GM18861 (cell line): Measurements from ENCODE around the gene FBN1.

Experiments
- ATAC-seq: cut with Tn5 transposase; IDR thresholded peaks from one replicate; pipeline ENCODE4 v1.9.1; 2021; ENCODE audit not compliant: unreplicated experiment

FBN1 gene

DNA sequence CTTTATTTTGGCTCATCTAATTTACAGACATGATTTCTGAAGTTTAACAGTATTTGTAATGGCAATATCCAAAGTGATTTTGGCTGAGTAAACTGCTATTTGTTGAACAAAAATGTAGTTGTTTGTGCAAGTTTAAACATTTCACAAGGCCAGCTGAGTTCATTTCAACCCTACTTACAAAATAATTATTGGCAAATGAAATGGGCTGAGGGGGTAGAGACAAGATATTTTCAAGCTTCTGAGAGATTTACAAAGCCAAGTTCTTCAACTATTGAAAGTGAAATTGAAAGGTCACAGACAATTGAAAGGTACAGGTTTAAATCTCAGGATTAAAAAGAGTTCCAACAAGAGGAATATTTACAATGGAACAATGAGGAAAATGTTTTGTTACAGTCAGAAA, 237.2 kb downstream of the FBN1 start:
- ATAC-seq, result no peak

DNA sequence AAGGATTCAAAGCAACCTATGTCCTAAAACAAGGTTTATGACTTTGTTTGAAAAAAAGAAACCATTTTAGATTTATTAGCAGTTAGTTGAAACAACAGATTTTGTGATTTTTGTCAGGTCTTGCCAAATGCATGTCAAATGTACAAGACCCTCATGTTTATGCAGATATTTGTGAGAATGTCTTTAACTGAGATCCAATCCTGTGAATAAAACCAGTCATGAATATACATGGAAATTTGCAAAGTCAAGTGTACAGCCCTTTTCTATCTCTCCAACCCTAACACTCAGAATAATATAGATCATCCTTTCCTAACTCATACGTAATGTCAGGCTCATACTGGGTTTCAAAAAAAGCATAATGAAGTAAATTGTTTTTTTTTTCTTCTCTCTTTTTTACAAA, 237.9 kb downstream of the FBN1 start:
- no peak for ATAC-seq

DNA sequence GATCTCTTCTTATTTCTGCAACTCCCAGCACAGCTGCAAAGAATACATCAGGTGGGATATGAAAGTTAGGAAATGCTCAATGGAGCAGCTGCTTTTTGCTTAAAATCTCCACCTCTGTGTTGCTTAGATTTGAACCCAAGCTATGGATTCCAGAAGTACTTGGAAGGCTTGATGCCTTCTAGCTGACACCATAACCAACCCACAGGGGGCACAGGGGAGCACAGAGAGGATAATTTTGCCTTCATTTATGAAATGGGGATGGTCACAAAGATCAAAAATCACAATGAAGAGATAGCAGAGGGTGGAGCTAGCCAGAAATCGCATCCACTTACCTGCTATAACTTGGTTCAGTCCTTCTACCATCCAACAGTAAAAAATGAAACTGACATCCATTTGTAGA, 238.6 kb downstream of the FBN1 start:
- ATAC-seq, result no peak

DNA sequence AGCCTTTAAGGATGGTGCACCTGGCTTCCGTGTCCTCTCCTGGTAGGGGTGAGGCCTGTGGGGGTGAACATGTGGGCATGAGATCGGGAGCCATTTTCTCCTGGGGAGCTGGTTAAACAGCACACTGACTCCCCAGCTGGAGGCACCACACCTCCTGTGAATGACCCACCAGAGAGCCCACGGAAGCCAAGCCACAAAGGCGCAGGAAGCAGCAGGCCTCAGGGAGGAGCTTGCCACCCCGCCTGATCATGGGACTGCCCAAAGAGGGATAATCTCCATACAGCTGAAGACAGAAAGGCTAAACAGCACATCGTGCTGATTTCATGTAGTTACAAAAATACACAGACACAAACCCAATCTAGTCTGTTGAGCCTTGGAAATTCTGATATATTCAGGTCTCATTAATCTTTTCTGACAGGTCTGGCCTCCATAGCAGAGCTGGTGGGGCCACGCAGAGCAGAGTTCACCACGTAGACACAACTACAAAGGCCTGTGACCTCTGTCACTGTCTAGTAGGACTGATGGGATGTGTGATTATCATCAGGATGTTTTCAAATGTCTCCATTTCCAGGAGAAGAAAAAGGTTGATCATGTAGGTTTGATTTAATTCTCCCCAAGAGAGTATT, 239.1 kb downstream of the FBN1 start:
- no peak for ATAC-seq

DNA sequence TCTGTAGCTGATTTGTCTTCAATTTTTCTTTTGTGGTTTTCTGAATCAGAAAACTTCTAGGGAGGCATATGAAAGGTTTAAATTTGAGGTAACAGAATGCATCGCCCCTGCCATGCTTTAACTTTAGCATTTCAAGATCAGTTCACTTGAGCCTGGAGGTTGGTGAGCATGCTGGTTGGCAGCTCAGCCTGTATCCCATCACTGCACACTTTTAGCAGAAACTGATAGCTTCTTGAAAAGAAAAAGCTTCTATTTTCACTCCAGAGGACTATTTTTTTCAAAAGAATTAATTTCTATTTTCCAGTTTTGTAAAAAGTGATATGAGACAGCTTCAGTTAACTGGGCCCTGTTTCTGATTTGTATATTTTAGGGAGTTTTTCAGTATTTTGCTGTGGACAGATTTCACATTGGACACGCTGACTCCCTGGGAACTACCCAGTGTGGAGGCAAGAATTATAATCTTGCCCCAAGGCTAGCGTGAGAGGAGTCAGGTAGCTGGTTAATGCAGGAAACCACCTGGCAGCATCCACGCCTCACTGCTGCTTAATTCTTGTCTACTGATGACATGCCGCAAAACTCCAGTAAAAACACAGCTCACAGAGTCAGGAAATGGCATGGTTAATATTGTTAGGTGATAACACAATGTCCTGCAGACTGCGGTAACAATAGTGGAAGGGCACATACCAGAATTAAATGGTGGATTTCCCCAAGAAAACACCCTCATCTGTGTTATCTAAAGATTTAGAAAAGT, 242.9 kb downstream of the FBN1 start:
- no peak for ATAC-seq

DNA sequence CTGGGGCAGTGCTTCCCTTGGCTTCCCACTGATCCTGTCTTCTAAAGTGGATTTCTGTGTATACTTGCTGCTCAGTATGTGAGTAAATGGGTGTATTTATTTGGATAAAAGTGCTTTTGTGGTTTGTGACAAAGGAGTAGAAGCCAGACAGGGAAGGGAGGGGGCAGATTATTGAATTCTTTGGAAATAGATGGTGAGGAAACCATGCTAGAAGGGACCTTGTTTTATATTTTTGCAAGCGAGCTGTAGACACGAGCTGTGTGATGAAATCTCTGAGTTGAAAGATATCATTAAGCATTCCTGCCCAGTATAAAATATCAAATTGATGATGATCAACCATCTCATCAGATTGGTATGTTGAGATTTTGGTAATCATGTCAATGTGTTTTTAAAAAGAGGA, 245.4 kb downstream of the FBN1 start:
- no peak for ATAC-seq

DNA sequence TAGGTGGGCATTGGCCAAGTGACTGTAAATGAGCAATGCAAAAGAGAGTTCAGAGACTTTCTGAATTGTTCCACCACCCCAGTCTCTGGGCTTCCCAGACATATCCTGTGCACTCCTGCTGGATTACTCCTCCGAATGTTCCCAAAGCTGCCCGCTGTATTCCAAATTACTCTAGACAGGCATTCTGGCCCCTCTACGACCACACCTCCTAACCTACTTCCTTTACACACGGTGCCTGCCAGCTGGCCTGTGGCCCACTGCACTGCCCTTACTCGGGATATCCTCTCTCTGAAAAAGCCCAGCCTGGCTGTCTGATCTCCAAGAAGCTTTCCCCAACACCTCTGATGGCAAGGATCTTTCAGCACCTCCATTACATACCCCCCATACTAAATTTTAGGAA, 247.7 kb downstream of the FBN1 start:
- ATAC-seq, result no peak

DNA sequence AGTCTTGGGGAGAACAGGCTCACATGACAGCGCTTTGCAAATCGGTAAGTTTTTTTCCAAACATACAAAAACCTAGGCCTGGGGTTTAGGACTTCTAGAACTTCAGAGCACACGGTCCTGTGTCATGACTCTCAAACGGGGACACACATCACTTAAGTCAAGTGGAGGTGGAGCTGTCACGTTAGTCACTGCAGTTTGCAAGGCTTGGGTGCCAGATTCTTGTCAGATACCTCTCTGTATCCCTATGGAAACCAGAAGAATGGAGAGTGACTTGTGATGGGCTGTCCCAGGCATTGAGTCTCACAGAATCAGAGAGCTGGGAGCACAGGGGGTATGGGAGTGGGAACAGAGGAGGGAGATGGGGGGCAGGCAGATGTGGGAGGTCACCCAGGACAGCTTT, 249.5 kb downstream of the FBN1 start:
- ATAC-seq, result no peak

DNA sequence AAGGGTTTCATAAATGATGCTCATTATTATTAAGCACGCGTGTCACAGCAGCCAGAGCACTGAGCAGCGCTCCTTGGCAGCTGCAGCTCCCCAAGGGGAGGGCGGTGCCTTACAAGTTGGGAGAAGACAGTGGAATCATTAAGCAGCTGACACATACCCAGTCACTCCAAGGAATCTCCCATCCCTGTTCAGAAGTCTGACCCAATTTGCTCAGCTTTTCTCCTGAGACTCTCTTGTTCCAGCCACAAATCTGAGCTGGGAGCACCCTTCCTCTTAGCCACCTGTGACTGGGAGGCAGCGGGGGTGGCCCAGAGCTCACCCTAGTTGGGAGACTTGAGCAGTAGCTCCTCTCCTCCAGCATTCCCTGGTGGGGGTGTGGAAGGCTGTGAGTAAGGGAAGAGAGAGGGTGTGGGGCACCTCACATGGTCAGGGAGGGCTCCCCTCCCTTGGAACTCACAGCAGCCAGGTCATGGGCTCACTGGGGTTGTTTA, 249.9 kb downstream of the FBN1 start:
- no peak for ATAC-seq

DNA sequence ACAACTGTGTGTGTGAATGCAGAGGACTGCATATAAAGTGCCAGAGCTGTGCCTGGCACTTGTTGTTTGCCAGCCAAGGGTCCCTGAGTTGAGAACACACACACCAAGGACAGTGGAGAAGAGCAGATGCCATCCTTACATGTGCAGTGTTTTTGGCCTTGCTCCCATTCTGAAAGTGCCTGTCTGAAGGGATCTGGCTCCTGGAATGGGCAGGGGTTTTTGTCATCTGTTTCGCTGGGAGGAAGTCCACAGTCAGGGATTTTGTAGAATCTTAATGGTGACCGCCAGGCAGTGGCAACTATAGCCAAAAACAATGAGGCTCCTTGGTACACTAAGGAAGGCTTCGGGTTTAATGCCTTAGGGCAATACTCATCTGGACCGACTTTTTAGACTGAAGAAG, 250.5 kb downstream of the FBN1 start:
- ATAC-seq, result no peak

DNA sequence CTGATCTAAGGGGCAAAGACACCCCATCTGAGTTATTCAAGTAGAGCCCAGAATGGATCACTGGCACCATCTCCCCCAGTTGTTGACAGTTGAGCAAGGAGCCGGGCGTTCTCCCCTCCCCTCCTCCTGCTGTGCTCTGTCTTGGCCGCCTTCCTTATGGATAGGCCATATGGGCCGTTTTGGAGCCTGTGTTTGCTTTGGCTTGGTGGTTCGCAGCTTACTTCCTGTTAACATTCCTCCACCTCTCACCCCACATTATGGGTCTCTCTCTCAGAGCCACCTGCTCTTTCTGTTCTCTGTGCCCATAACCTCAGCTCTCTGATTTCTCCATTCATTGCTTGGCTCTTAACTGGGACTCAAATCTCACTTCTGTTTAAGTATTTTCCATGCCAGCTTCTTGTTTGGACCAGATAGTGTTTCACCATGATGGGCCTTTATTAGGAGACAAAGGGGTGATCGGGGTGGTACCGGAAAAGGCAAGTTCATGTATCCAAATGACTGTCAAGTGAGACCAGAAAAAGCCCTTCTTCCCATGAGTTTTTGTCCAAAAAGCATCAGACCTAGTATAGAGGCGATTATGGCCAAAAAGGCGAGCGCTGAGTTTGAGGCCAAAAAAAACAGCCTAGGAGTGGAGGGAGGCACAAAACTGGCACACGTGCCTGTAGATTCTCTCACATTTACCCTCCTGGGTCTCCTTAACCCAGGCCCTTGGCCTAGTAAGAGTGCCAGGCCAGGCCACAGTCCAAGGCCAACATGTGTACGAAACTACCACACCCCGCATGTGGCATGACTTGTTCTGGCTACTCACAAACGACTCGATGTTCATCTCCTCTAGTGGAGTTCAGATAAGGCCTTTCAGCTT, 251.6 kb downstream of the FBN1 start:
- no peak for ATAC-seq

DNA sequence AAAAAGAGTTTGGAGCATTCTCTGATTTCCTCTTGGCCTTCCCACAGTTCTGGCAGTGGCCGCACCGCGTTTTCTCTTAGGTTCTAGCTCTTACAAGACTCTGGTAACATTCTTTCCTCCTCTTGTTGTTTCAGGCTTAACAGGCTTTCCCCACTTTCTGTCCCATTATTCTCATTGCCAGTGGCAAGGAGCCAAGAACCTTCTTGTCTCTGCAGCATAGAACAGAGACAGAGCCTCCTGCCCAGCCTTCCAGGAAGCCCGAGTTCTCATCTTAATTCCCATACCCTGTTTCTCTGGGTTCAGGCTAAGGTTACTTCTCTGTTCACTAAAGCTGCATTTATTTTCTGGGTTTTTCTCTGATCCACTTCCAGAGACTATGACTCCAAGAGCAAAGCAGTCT, 253.2 kb downstream of the FBN1 start:
- no peak for ATAC-seq

DNA sequence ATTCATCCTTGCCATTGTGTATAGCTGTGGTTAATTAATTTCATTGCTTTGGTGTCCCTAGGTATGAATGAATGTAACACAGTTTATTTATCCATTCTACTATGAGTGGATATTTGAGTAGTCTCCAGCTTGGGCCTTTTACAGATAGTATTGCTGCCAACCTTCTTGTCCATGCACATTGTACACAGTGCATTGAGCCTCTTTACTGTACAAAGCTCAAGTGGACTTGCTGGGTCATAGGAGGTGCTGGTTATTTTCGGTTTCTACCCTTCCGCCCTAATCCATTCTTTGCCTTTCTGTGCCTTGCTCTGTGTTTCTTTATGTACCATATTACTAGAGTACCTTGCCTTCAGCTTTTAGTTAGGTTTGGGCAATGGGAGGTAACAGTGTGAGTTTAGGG, 253.6 kb downstream of the FBN1 start:
- ATAC-seq, result no peak

DNA sequence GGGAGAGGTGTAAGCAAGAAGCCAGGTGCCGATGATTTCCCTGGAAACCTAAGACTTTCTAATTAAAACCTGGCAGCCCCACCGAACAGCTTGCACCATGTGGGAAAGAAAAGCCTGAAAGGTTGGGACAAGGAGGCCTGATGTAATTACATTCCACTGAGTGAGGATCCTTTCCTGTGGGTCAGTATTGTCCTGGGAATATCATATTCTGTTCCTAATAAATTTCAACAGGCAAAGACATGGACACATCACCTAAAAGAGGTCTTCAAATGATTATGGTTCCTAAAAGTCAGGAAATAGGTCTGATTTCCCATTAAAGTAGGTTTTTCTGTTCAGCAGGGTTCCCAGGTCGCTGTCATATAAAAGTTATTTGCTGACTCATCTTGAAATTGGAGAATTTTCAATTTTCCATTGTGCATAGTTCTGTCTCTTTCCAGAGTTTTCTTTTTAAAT, 255.8 kb downstream of the FBN1 start:
- ATAC-seq, result no peak

DNA sequence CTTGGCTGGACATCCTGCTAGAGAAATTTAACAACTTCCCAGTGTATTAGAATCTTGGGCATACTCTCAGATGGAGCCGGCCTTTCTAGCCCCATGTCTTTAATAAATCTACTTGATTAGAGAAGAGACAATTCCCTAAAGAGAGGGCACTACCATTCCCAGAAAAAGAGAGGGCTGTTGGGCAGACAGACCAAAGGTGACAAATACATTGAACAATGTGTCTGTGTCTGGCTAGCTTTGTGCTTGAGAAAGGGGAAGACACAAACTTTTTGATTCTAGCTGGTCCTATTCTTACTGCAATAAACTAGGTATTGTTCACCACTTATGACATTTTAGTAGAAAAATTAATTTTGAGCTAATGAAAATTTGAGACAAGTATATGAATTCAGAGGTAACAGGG, 256.6 kb downstream of the FBN1 start:
- no peak for ATAC-seq

DNA sequence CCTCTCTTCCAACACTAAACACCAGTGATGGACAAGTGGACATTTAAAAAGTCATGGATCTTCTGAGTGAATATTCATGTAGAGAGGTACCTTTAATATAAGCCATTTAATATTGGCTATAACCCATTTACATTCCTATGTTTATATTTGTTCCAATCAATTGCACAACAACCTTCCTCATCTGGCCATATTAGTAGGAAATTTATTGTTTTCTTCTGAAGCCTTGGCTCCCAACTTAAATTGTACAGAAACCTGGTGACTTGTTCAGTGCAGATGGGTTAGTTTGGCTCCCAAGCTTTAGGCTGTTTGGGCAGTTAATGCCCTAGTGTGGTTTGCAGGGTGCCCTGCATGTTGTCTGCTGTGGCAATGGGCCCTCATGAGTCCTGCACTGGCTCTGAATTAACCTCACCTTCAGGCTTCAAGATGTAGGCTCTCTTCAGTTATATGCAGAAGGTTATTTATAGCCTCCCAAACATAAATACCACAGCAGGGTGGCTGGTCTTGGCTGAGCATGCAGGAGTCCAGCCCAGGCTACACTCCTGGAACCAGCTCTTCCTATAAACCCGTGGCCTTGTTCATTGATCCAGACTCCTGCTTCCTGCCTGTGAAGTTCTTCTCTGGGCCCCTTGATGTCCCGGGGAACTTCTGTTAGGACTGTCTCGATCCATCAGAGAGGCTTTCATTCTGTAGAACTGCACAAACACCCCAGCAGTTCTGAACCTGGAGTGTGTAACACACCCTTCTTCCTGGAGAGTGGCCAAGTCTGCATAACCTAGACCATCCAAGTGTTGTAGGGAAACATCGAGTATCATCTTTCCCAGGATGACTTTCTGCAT, 257.3 kb downstream of the FBN1 start:
- ATAC-seq, result no peak

DNA sequence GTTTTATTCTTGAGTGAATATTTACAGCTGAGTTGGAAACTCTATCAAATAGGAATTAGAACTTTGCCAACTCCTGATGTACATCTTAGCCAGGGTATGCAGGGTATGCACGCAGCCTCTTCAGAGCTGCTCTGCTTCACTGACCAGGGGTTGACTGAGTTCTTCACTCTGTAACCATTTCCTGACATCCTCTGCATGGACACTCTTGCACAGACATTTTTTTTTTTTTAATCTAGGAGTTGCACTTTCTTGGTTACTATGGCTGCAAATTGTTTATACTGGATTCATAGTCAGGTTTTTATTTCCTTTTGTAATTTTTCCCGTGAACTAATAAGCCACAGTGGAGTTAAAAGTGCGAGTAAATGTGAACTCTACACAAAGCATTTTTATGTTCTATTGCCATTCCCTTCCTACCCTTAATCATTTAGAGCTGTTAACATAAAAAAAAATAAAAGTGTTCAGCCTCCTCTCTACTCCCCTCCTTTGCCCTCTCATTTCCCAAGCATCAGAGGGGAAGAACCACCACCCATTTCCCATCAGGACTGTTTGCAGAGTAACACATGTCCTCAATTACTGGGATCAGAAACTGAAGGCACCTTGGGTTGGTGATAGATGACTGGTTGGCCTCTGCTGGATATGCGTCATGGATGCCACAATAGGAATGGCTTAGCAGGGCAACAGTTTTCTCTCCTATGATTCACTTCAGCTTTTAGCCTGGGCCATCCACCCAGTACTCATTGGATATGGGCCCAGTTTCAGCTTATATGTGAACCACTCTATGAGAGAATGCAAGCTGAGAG, 260.3 kb downstream of the FBN1 start:
- no peak for ATAC-seq

DNA sequence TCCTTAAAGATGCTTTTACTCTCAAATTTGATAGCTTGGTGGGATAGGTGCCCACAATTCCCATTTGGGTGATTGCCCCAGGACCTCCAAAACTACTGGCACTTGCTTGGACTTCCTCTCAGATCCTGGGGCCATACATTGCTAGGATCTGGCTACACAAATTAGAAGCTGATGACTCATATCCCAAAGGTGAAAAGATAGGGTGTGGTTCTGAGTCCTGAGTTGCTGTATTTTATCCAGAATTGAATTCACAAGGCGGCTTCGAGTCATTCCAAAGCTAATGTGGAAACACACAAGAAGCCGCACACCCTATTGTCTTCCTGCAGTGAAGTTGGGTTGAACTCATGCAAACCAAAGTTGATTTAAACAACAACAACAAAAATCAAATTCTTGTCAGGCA, 260.9 kb downstream of the FBN1 start:
- ATAC-seq, result no peak

DNA sequence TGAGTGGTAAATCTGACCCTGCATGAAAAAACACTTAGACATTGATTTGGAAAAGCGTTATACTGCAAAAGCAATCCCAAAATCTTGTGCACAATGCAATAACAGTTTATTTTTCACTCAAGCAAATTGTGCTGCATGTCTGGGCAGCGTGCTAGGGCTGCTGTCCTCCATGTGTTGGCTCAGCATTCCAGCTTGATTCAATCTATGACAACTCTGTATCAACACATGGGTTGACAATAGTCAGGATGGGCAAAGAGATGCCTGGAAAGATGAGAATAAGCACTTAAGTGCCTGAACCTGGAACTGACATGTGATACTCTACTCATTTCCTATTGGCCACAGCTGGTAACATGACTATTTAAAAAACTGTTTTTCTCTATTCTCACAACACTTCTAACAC, 262.5 kb downstream of the FBN1 start:
- ATAC-seq, result no peak

DNA sequence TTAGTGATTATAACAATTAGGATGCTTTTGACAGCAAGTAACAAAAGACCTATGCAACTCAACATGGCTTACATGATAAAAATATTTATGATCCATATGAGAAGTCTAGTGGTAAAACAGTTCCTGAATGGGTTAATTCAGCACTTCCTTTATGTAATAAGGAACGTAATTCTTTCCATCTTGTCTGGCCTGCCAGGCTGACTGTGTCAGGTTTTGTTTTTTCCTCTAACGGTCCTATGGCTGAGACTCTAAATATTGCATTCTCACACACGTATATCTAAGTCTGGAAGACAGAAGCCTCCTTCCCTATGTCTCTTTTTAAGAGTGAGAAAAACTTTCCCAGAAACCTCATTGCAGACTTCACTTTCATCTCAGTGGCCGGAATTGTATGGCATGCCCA, 263.6 kb downstream of the FBN1 start:
- no peak for ATAC-seq
